Measurements from ENCODE around the gene CDC27.

- TF ChIP-seq, protein P1, sequence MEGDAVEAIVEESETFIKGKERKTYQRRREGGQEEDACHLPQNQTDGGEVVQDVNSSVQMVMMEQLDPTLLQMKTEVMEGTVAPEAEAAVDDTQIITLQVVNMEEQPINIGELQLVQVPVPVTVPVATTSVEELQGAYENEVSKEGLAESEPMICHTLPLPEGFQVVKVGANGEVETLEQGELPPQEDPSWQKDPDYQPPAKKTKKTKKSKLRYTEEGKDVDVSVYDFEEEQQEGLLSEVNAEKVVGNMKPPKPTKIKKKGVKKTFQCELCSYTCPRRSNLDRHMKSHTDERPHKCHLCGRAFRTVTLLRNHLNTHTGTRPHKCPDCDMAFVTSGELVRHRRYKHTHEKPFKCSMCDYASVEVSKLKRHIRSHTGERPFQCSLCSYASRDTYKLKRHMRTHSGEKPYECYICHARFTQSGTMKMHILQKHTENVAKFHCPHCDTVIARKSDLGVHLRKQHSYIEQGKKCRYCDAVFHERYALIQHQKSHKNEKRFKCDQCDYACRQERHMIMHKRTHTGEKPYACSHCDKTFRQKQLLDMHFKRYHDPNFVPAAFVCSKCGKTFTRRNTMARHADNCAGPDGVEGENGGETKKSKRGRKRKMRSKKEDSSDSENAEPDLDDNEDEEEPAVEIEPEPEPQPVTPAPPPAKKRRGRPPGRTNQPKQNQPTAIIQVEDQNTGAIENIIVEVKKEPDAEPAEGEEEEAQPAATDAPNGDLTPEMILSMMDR (IDR thresholded peaks at IDR 0.05): no peak
- TF ChIP-seq POLR2A (IDR thresholded peaks at IDR 0.05) (peak; percentile 34), EP300 (IDR thresholded peaks at IDR 0.05) (no peak)
Observed at GRCh38 chr17:47099987-47100711, 88.9 kb downstream of the CDC27 start.
